WTC11 (cell line): ENCODE results near the gene SLC9B1.

ENCODE experiments used
- CREB1 ChIP-seq: sonication (generic); formaldehyde crosslinking; IDR thresholded peaks from 2 replicates; pipeline ENCODE4 v1.8.0; 2023; ENCODE audit warnings: mild to moderate bottlenecking, missing genetic modification reagents
- CREM ChIP-seq: sonication (generic); formaldehyde crosslinking; IDR thresholded peaks from 2 replicates; pipeline ENCODE4 v1.8.1; 2022; ENCODE audit warnings: mild to moderate bottlenecking, missing genetic modification reagents, moderate library complexity
- ESRRA ChIP-seq: sonication (generic); formaldehyde crosslinking; IDR thresholded peaks from 2 replicates; pipeline ENCODE4 v1.8.1; 2022; ENCODE audit warnings: mild to moderate bottlenecking, missing genetic modification reagents, borderline replicate concordance
- GABPB1 ChIP-seq: sonication (generic); formaldehyde crosslinking; IDR thresholded peaks from 2 replicates; pipeline ENCODE4 v1.8.1; 2023; ENCODE audit warnings: mild to moderate bottlenecking, missing genetic modification reagents
- MYBL2 ChIP-seq: sonication (generic); formaldehyde crosslinking; IDR thresholded peaks from 2 replicates; pipeline ENCODE4 v1.8.1; 2023; ENCODE audit warnings: mild to moderate bottlenecking, moderate library complexity, missing genetic modification reagents
- RELA ChIP-seq: sonication (generic); formaldehyde crosslinking; IDR thresholded peaks from 2 replicates; pipeline ENCODE4 v1.8.1; 2022; ENCODE audit warnings: missing genetic modification reagents, mild to moderate bottlenecking, borderline replicate concordance
- ZNF219 ChIP-seq: sonication (generic); formaldehyde crosslinking; IDR thresholded peaks from 2 replicates; pipeline ENCODE4 v1.8.0; 2023; ENCODE audit warnings: missing genetic modification reagents, mild to moderate bottlenecking, borderline replicate concordance
- TF ChIP-seq, protein P1 (sequence below): fragments of 200-600 bp; IDR thresholded peaks from 2 replicates; pipeline ENCODE4 v1.8.0; 2022; ENCODE audit warnings: antibody characterized with exemption
- TF ChIP-seq, protein P2 (sequence below): sonication (generic); formaldehyde crosslinking; IDR thresholded peaks from 2 replicates; pipeline ENCODE4 v1.8.0; 2022; ENCODE audit warnings: mild to moderate bottlenecking, missing genetic modification reagents
- TF ChIP-seq, protein P3 (sequence below): sonication (generic); formaldehyde crosslinking; conservative IDR thresholded peaks from 2 replicates; pipeline ENCODE4 v1.8.1; 2022; ENCODE audit warnings: mild to moderate bottlenecking, missing genetic modification reagents
- TF ChIP-seq, protein P4 (sequence below): sonication (generic); formaldehyde crosslinking; IDR thresholded peaks from 2 replicates; pipeline ENCODE4 v1.8.1; 2022; ENCODE audit warnings: mild to moderate bottlenecking, missing genetic modification reagents, moderate library complexity, borderline replicate concordance
- TF ChIP-seq, protein P5 (sequence below): sonication (generic); formaldehyde crosslinking; IDR thresholded peaks from 2 replicates; pipeline ENCODE4 v1.8.0; 2022; ENCODE audit warnings: mild to moderate bottlenecking, missing genetic modification reagents

DNA sequence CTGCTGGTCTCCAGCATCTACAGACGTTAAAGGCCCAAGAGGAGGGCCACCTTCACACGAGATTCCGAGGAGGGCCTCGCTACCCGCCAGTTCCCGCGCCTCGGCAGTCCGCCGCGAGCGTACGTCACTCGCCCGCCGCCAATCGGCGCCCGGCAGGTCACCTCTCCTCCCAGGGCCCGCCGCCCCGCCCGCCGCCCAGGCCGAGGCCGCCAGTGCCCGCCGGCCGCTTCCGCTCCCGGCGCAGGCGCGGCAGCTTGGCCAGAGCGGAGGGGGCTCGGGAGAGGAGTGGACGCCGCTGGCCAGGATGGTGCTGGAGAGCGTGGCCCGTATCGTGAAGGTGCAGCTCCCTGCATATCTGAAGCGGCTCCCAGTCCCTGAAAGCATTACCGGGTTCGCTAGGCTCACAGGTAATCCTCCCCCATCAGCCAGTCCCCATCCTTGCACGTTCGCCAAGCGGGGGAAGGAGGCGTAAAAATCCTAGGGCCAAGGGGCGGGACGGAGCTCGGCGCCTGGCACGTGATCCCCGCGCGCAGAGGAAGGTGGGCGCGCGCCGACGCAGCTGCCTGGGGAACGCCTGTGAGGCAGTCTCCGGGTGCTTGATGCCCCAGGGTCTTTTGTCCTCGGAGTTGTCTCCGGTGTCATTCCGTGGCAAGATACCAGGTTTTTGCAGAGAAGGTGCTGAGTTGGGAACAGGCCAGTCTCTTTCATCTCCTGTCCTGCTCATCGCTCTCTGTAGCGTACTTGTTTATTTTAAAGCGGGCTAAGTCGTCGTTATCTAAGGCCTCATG, 150.5 kb downstream of the SLC9B1 start, which contains the start of gene CISD2:
- TF ChIP-seq, protein P1, sequence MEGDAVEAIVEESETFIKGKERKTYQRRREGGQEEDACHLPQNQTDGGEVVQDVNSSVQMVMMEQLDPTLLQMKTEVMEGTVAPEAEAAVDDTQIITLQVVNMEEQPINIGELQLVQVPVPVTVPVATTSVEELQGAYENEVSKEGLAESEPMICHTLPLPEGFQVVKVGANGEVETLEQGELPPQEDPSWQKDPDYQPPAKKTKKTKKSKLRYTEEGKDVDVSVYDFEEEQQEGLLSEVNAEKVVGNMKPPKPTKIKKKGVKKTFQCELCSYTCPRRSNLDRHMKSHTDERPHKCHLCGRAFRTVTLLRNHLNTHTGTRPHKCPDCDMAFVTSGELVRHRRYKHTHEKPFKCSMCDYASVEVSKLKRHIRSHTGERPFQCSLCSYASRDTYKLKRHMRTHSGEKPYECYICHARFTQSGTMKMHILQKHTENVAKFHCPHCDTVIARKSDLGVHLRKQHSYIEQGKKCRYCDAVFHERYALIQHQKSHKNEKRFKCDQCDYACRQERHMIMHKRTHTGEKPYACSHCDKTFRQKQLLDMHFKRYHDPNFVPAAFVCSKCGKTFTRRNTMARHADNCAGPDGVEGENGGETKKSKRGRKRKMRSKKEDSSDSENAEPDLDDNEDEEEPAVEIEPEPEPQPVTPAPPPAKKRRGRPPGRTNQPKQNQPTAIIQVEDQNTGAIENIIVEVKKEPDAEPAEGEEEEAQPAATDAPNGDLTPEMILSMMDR: no peak
- TF ChIP-seq, protein P2, sequence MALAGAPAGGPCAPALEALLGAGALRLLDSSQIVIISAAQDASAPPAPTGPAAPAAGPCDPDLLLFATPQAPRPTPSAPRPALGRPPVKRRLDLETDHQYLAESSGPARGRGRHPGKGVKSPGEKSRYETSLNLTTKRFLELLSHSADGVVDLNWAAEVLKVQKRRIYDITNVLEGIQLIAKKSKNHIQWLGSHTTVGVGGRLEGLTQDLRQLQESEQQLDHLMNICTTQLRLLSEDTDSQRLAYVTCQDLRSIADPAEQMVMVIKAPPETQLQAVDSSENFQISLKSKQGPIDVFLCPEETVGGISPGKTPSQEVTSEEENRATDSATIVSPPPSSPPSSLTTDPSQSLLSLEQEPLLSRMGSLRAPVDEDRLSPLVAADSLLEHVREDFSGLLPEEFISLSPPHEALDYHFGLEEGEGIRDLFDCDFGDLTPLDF: peak; percentile 86
- TF ChIP-seq, protein P3, sequence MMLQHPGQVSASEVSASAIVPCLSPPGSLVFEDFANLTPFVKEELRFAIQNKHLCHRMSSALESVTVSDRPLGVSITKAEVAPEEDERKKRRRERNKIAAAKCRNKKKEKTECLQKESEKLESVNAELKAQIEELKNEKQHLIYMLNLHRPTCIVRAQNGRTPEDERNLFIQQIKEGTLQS (CRISPR knock-in tag): no peak
- TF ChIP-seq, protein P4, sequence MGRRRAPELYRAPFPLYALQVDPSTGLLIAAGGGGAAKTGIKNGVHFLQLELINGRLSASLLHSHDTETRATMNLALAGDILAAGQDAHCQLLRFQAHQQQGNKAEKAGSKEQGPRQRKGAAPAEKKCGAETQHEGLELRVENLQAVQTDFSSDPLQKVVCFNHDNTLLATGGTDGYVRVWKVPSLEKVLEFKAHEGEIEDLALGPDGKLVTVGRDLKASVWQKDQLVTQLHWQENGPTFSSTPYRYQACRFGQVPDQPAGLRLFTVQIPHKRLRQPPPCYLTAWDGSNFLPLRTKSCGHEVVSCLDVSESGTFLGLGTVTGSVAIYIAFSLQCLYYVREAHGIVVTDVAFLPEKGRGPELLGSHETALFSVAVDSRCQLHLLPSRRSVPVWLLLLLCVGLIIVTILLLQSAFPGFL: peak; percentile 89; the same call in 1 of the 2 replicates
- TF ChIP-seq GABPB1 (CRISPR knock-in tag): peak; percentile 55; the same call in 1 of the 2 replicates
- peak; percentile 80 for TF ChIP-seq CREM (CRISPR knock-in tag)
- peak; percentile 79; the same call in 1 of the 2 replicates for TF ChIP-seq ZNF219 (CRISPR knock-in tag)
- peak; percentile 87 for TF ChIP-seq MYBL2
- 0 out of 2 replicates have a peak, but pooled peaks have one; percentile 68 for TF ChIP-seq RELA (CRISPR knock-in tag)
- peak; percentile 85 for TF ChIP-seq CREB1 (CRISPR knock-in tag)
- TF ChIP-seq ESRRA (CRISPR knock-in tag): 0 out of 2 replicates have a peak, but pooled peaks have one; percentile 69
- TF ChIP-seq, protein P5, sequence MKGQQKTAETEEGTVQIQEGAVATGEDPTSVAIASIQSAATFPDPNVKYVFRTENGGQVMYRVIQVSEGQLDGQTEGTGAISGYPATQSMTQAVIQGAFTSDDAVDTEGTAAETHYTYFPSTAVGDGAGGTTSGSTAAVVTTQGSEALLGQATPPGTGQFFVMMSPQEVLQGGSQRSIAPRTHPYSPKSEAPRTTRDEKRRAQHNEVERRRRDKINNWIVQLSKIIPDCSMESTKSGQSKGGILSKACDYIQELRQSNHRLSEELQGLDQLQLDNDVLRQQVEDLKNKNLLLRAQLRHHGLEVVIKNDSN (CRISPR knock-in tag): peak; percentile 98
